Testis (tissue), 2 donors: ENCODE data around the gene OR8D2.

Source experiments
- POLR2A ChIP-seq: fragments of 450-650 bp; IDR thresholded peaks from one replicate; pipeline ENCODE4 v1.6.1; 2017; ENCODE audit warnings: antibody characterized with exemption, mild to moderate bottlenecking, moderate library complexity
- TF ChIP-seq, protein P1 (sequence below), 3 experiments: fragments of 450-650 bp in 2 of 3; fragments of 200-600 bp in 1 of 3; sonication (generic) in 1 of 3; IDR thresholded peaks; one replicate each; pipeline ENCODE4 v1.5.1; 2016 to 2019; ENCODE audit warnings: antibody characterized with exemption in 3 of 3, mild to moderate bottlenecking in 2 of 3, moderate library complexity in 1 of 3

DNA sequence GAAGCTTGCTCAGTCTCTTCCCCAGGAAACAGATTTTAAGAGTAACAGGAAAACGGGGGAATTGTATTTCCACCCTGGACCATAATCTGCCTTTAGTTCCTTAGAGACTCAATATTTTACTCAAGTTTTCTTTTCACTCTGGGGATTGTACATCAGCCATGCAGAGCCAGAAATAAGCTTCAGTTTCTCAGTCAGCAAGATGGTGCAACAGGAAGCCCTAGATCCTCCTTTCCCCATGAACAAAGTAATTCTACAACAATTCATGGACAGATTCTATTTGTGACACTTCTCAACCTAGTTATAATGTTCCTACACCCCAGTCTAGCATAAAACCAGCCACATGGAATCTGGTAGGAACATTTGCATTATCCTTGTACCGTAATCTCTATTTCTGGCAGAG lies 39.6 kb upstream of the OR8D2 start:
- TF ChIP-seq, protein P1, sequence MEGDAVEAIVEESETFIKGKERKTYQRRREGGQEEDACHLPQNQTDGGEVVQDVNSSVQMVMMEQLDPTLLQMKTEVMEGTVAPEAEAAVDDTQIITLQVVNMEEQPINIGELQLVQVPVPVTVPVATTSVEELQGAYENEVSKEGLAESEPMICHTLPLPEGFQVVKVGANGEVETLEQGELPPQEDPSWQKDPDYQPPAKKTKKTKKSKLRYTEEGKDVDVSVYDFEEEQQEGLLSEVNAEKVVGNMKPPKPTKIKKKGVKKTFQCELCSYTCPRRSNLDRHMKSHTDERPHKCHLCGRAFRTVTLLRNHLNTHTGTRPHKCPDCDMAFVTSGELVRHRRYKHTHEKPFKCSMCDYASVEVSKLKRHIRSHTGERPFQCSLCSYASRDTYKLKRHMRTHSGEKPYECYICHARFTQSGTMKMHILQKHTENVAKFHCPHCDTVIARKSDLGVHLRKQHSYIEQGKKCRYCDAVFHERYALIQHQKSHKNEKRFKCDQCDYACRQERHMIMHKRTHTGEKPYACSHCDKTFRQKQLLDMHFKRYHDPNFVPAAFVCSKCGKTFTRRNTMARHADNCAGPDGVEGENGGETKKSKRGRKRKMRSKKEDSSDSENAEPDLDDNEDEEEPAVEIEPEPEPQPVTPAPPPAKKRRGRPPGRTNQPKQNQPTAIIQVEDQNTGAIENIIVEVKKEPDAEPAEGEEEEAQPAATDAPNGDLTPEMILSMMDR (IDR thresholded peaks at IDR 0.05) = no peak
- TF ChIP-seq POLR2A = no peak
